ENCODE data around the gene TRIM8. TPM values are rescaled to one million over a fixed set of nuclear protein-coding genes. Genes with fewer than 3 reads are reported as not detected.

Gene TRIM8
- total RNA-seq, 1 experiment from 2014 or later: 37.0 TPM

DNA sequence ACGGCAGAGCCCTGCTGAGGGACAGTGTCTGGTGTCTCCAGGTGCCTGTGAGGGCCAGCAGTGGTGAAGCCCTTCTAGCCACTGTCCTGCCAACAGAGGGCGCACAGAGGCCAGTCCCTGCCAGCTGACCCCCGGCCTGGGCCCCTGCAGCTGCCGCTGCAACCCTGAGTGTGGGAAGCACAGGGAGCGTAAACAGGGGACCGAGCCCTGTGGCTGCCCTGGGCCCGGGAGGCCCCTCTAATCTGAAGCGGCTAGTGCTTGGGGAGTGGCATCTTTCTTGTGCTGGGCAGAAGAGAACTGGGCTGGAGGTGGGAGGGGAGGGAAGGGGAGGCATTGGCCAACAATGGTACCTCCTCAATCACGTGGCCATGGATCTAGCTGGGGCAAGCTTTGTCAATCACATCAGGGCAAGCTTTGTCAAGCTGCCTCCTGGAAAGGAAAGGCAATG lies 34.6 kb downstream of the TRIM8 start:
- Histone ChIP-seq H3T11ph (ENCODE audit: low read length) (no peak overlapping the region), H3K79me2 (ENCODE audit: insufficient read depth, low read length) (no peaks in the 10 kb centered on the region), H3K4me2 (ENCODE audit: insufficient read depth, insufficient read length, low read length) (no peak overlapping the region), H2BK15ac (ENCODE audit: low read depth, low read length) (no peak overlapping the region), H3K27ac (ENCODE audit: insufficient read length, low read depth, low read length) (no peak overlapping the region), H4K5ac (ENCODE audit: insufficient read length, low read depth, low read length) (no peak overlapping the region), H3K27me3 (ENCODE audit: insufficient read depth, low read length) (no peaks in the 10 kb centered on the region), H2AFZ (ENCODE audit: low read length) (no peak overlapping the region), H3K23me2 (ENCODE audit: insufficient read length, low read depth, low read length, poor library complexity, severe bottlenecking) (no peaks in the 10 kb centered on the region), H3K9me3 (ENCODE audit: control insufficient read depth, low read depth, low read length) (no peaks in the 10 kb centered on the region), H3K79me1 (ENCODE audit: insufficient read depth, low read depth, low read length, poor library complexity, severe bottlenecking) (no peaks in the 10 kb centered on the region), H2BK120ac (ENCODE audit: low read depth, low read length, poor library complexity, severe bottlenecking) (no peak overlapping the region), H3K23ac (ENCODE audit: insufficient read length, low read depth, low read length) (no peak overlapping the region), H3K9ac (ENCODE audit: extremely low read depth, insufficient read length, low read length) (no peak overlapping the region), H3K4me1 (ENCODE audit: insufficient read depth, low read length) (peaks cover 14% of the 10 kb centered on the region; the same call in 1 of the 2 replicates), H3K56ac (ENCODE audit: insufficient read length, low read depth, low read length) (no peak overlapping the region), H4K8ac (replicated peaks; ENCODE audit: insufficient read length, low read depth, low read length) (no peak overlapping the region), H3K14ac (ENCODE audit: insufficient read depth, low read length) (no peak overlapping the region), H4K20me1 (ENCODE audit: control insufficient read depth, insufficient read depth, insufficient read length) (no peaks in the 10 kb centered on the region), H2BK5ac (ENCODE audit: insufficient read length, low read length) (no peak overlapping the region), H2AK5ac (ENCODE audit: insufficient read length, low read length) (no peak overlapping the region), H4K91ac (ENCODE audit: insufficient read length, low read depth, low read length) (no peak overlapping the region), H3K4ac (ENCODE audit: low read depth, low read length) (no peak overlapping the region), H3K18ac (ENCODE audit: insufficient read length, low read depth, low read length) (no peak overlapping the region), H2BK12ac (ENCODE audit: insufficient read length, low read depth, low read length) (no peak overlapping the region), H2BK20ac (ENCODE audit: low read depth, low read length, poor library complexity, severe bottlenecking) (no peak overlapping the region)
- Mint-ChIP-seq H3K9me3 (no peaks in the 10 kb centered on the region), H3K27me3 (ENCODE audit: low read depth) (no peaks in the 10 kb centered on the region), H3K4me1 (peaks cover 56 to 62% of the 10 kb centered on the region in 2 experiments), H3K36me3 (ENCODE audit: insufficient read depth in 1 of 3, low read depth in 3 of 3) (peaks cover 10 to 30% (median 22%) of the 10 kb centered on the region in 3 experiments; a peak in 6 of 7 replicates), H3K27ac (peak overlapping the region; percentile 83 to 93 (median 90); a peak in 6 of 7 replicates), H3K4me3 (peak overlapping the region; percentile 34 to 53; a peak in 4 of 5 replicates)
- TF ChIP-seq, protein P1, sequence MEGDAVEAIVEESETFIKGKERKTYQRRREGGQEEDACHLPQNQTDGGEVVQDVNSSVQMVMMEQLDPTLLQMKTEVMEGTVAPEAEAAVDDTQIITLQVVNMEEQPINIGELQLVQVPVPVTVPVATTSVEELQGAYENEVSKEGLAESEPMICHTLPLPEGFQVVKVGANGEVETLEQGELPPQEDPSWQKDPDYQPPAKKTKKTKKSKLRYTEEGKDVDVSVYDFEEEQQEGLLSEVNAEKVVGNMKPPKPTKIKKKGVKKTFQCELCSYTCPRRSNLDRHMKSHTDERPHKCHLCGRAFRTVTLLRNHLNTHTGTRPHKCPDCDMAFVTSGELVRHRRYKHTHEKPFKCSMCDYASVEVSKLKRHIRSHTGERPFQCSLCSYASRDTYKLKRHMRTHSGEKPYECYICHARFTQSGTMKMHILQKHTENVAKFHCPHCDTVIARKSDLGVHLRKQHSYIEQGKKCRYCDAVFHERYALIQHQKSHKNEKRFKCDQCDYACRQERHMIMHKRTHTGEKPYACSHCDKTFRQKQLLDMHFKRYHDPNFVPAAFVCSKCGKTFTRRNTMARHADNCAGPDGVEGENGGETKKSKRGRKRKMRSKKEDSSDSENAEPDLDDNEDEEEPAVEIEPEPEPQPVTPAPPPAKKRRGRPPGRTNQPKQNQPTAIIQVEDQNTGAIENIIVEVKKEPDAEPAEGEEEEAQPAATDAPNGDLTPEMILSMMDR (conservative IDR thresholded peaks at IDR 0.05): peak; percentile 86
- WGBS (ENCODE audit: extremely low coverage, insufficient read length, low lambda C conversion rate): no CpG with 5 or more reads among the region's 9 CpGs
- peak; percentile 93 for DNase-seq

Data from H9 (cell line).